K562 (cell line): ENCODE results near the gene ATF4. TPM values are rescaled to one million over a fixed set of nuclear protein-coding genes. Genes with fewer than 3 reads are reported as not detected.

Experiments used
- ATF1 ChIP-seq, 2 experiments: fragments of 450-650 bp in 1 of 2; IDR thresholded peaks; 2 replicates each; pipeline ENCODE4 v1.6.1; 2016; ENCODE audit warnings: missing compliant biosample characterization in 1 of 2, missing genetic modification characterization in 1 of 2
- HOXB6 ChIP-seq: fragments of 250-450 bp; sonication (Bioruptor Pico); IDR thresholded peaks from 2 replicates; pipeline ENCODE4 v1.5.1; 2022; ENCODE audit warnings: mild to moderate bottlenecking, borderline replicate concordance
- HSF4 ChIP-seq: fragments of 250-450 bp; sonication (Bioruptor Pico); IDR thresholded peaks from 2 replicates; pipeline ENCODE4 v2.1.2; 2022; ENCODE audit warnings: mild to moderate bottlenecking, moderate library complexity, borderline replicate concordance
- LCOR ChIP-seq: sonication (generic); formaldehyde crosslinking; IDR thresholded peaks from 2 replicates; pipeline ENCODE4 v1.8.0; 2022; ENCODE audit warnings: mild to moderate bottlenecking, missing genetic modification reagents
- NELFE ChIP-seq: IDR thresholded peaks from 2 replicates; pipeline ENCODE4 v1.6.1; 2011; ENCODE audit warnings: mild to moderate bottlenecking; ENCODE audit not compliant: insufficient read depth, insufficient read length
- NFIC ChIP-seq: fragments of 450-650 bp; IDR thresholded peaks from 2 replicates; pipeline ENCODE4 v1.6.1; 2017; ENCODE audit warnings: mild to moderate bottlenecking, inconsistent platforms
- RBM17 ChIP-seq: fragments of 200-400 bp; formaldehyde crosslinking; IDR thresholded peaks from 2 replicates; pipeline ENCODE4 v1.6.1; 2017; ENCODE audit warnings: low read depth, mild to moderate bottlenecking, low read length, borderline replicate concordance
- SMARCC2 ChIP-seq: fragments of 450-650 bp; IDR thresholded peaks from 2 replicates; pipeline ENCODE4 v1.6.1; 2017; ENCODE audit warnings: antibody characterized with exemption, moderate library complexity, mild to moderate bottlenecking, low read depth
- SNRNP70 ChIP-seq: fragments of 200-400 bp; formaldehyde crosslinking; optimal IDR thresholded peaks from 2 replicates; pipeline ENCODE3; 2017; ENCODE audit warnings: low read depth, low read length
- ZNF668 ChIP-seq: fragments of 250-450 bp; sonication (Bioruptor Pico); IDR thresholded peaks from 2 replicates; pipeline ENCODE4 v1.8.0; 2022; ENCODE audit warnings: mild to moderate bottlenecking, inconsistent platforms
- polyA plus RNA-seq, 8 experiments: library from polyadenylated mRNA; depleted of rRNA in 4 of 8; stranded (reverse) in 5 of 8; unstranded in 3 of 8; fragments of >200 nt; fragmentation: Nextera tagmentation in 2 of 8; fragmentation: Illumina TruSeq in 1 of 8; extraction: Ambion mirVana in 2 of 8; extraction: Trizol in 1 of 8; gene quantifications; 2 replicates each; pipeline versions ENCODE4 v1.2.1 to v1.2.3, GENCODE V29; 2011 to 2014; ENCODE audit warnings: inconsistent platforms in 1 of 8, missing spikeins in 1 of 8
- total RNA-seq, 7 experiments: library from RNA; depleted of rRNA in 6 of 7; stranded (reverse); fragments of >200 nt in 6 of 7; fragmentation: Illumina TruSeq in 2 of 7; extraction: Trizol in 2 of 7; gene quantifications; 2 replicates each; pipeline versions ENCODE4 v1.2.1 to v1.2.3, GENCODE V29; 2011 to 2021; ENCODE audit warnings: low replicate concordance in 1 of 7
- TF ChIP-seq, protein P1 (sequence below), 2 experiments: fragments of 450-650 bp; formaldehyde crosslinking in 1 of 2; IDR thresholded peaks; 2 replicates each; pipeline versions ENCODE4 v1.4.0 to v1.6.1; 2014 to 2020; ENCODE audit warnings: mild to moderate bottlenecking in 2 of 2, borderline replicate concordance in 1 of 2, low read depth in 1 of 2
- TF ChIP-seq, protein P2 (sequence below): sonication (generic); formaldehyde crosslinking; IDR thresholded peaks from 2 replicates; pipeline ENCODE4 v1.8.0; 2022; ENCODE audit warnings: mild to moderate bottlenecking, missing genetic modification reagents
- TF ChIP-seq, protein P3 (sequence below), 2 experiments: fragments of 200-800 bp in 1 of 2; sonication (Bioruptor generic) in 1 of 2; sonication (generic) in 1 of 2; formaldehyde crosslinking in 1 of 2; IDR thresholded peaks in 1 of 2; conservative IDR thresholded peaks in 1 of 2; 2 replicates each; pipeline versions ENCODE4 v1.5.0 to v1.6.1; 2016 to 2020; ENCODE audit warnings: missing compliant biosample characterization in 1 of 2, missing genetic modification characterization in 1 of 2, missing genetic modification reagents in 1 of 2

ATF4 gene
- total and polyA plus RNA-seq, 9 of the 15 experiments (the other 6 are each of a cell fraction or from before 2014, with no cell fraction given): 93.1 to 723 (median 355) TPM

DNA sequence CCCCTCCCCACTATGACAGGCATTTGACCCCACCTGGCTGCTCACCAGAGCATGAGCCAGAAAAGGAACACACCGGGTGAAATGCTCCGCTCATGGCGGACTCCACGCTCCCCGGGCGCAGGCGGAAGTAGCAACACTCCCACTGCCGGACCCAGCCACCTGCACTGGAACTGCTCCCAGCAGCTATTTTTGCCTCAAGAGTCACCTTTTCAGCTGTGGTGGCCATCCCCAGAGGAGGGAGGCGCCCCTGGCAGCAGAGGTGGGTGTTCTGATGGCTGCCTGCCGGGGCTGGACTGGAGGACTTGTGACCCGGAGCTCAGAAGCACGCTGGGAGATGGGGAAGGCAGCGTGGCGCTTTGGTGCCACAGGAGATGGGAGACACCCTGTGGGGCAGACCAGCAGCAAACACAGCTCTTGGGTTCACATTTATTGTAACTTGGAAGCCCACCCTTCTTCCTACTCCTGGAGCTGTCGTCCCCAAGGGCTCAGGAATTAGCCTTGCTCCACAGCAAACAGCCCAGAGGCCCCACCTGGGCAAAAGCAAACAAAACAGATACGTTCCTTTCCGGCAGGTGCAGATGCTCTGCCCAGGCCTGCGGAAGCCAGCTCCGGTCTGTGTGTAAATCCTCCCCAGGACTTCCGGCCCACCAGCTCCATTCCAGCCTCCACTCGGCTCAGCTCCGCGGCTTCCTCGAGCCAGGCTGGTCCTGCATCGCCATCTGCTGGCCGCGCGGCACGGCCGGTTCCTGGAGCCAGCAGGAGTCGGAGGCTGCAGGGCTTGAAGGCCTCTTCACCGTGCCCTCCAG, 8.5 kb downstream of the ATF4 start (continued):
- TF ChIP-seq, protein P1, sequence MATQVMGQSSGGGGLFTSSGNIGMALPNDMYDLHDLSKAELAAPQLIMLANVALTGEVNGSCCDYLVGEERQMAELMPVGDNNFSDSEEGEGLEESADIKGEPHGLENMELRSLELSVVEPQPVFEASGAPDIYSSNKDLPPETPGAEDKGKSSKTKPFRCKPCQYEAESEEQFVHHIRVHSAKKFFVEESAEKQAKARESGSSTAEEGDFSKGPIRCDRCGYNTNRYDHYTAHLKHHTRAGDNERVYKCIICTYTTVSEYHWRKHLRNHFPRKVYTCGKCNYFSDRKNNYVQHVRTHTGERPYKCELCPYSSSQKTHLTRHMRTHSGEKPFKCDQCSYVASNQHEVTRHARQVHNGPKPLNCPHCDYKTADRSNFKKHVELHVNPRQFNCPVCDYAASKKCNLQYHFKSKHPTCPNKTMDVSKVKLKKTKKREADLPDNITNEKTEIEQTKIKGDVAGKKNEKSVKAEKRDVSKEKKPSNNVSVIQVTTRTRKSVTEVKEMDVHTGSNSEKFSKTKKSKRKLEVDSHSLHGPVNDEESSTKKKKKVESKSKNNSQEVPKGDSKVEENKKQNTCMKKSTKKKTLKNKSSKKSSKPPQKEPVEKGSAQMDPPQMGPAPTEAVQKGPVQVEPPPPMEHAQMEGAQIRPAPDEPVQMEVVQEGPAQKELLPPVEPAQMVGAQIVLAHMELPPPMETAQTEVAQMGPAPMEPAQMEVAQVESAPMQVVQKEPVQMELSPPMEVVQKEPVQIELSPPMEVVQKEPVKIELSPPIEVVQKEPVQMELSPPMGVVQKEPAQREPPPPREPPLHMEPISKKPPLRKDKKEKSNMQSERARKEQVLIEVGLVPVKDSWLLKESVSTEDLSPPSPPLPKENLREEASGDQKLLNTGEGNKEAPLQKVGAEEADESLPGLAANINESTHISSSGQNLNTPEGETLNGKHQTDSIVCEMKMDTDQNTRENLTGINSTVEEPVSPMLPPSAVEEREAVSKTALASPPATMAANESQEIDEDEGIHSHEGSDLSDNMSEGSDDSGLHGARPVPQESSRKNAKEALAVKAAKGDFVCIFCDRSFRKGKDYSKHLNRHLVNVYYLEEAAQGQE (IDR thresholded peaks at IDR 0.05; ENCODE audit: borderline replicate concordance): peak; percentile 87
- TF ChIP-seq, protein P1 (CRISPR knock-in tag; IDR thresholded peaks at IDR 0.05; ENCODE audit: low read depth): no peak
- TF ChIP-seq NFIC (peak; percentile 21; the same call in 1 of the 2 replicates), HOXB6 (no peak), SMARCC2 (no peak), RBM17 (no peak), SNRNP70 (no peak), LCOR (CRISPR knock-in tag) (no peak), ZNF668 (no peak), ATF1 (CRISPR knock-in tag; IDR thresholded peaks at IDR 0.05) (no peak), ATF1 (tag; IDR thresholded peaks at IDR 0.05) (no peak), HSF4 (CRISPR knock-in tag) (no peak), NELFE (no peak)
- TF ChIP-seq, protein P2, sequence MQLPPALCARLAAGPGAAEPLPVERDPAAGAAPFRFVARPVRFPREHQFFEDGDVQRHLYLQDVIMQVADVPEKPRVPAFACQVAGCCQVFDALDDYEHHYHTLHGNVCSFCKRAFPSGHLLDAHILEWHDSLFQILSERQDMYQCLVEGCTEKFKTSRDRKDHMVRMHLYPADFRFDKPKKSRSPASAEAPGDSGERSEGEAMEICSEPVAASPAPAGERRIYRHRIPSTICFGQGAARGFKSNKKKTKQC: peak; percentile 49; the same call in 1 of the 2 replicates
- TF ChIP-seq, protein P3, sequence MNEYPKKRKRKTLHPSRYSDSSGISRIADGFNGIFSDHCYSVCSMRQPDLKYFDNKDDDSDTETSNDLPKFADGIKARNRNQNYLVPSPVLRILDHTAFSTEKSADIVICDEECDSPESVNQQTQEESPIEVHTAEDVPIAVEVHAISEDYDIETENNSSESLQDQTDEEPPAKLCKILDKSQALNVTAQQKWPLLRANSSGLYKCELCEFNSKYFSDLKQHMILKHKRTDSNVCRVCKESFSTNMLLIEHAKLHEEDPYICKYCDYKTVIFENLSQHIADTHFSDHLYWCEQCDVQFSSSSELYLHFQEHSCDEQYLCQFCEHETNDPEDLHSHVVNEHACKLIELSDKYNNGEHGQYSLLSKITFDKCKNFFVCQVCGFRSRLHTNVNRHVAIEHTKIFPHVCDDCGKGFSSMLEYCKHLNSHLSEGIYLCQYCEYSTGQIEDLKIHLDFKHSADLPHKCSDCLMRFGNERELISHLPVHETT (CRISPR knock-in tag; conservative IDR thresholded peaks at IDR 0.05 in 1 of 2, IDR thresholded peaks at IDR 0.05 in 1 of 2): no peak
